ENCODE results near the gene KLHDC8A.

KLHDC8A gene

DNA sequence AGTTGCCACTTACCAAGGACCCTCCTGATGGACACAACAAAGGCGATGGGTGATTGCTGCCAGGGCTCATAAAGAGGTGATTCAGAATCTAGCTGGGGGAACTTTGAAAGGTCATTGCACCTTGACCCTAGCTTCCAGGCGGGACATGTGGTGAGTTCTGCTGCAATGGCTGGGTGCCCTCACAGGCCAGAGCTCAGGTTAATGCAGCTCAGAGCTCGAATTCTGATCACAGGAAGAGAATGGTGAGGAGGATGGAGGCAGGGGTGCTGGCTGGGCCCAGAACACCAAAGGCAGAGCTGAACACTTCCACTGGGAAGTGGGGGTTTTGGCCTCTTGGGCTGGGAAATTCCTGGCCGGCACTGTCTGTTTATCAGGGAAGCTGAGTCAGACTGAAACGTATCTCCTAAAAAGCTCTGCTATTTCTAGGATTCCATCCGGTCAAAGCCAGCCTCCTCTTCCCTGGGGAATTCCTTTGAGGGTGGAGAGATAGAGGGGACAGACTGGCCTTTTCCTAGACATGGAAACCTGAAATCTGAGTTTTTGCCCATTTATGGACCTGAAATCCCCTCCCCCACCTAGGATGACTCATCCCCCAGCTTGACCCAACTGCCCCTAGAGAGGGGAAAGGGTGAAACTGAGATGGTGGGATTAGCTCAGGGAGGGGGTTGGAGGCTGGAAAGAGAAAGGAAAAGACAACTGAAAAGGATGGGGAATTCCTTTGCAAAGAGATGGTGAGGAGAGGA lies 62.4 kb downstream of the KLHDC8A start:
- no peak for DNase-seq

DNA sequence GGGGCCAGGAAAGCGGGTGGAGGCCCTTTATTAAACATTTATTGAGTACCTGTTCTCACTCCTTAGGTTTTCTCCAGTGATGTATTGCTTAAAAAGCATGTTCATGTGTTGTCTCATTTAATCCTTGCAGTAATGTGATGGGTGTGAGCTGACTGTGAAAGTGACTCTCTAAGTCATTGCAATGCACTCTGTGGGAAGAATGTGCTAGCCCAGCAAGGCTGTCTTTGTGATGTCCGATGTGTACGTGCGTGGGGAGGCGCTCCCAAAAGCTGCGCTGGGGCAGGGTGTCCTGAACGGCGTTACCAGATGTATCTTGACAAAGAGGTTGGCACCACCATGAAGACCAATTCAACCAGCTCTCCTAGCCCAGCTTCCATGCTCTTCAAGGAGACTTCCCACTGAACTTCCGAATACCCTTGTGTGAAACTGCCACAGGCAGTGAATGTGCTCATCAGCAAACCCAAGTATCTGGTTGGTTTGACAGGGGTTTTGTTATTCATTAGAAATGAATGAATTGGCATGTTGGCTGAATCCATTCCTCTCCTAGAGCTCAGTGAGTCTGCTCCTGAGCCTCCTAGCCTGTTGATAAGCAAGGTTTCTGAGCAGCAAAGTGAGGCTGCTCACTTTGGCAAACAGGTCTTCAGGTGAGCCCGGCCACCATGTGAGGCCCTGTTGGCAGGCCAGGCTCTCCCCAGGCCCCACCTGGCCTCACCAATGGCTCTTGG lies 63.2 kb downstream of the KLHDC8A start:
- no peak for DNase-seq

DNA sequence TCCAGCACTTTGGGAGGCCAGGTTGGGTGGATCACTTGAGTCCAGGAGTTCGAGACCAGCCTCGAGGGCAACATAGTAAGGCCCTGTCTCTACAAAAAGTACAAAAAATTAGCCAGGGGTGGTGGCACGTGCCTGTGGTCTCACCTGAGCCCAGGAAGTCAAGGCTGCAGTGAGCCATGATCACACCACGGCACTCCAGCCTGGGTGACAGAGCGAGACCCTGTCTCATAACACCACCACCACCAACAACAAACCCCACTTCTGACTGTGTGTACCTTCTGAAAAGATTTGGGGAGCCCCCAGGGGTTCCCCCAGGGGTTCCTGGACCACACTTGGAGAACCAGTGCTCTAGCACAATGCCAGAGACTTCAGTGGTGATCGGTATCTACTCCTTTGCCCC lies 65.1 kb downstream of the KLHDC8A start:
- no peak for DNase-seq

DNA sequence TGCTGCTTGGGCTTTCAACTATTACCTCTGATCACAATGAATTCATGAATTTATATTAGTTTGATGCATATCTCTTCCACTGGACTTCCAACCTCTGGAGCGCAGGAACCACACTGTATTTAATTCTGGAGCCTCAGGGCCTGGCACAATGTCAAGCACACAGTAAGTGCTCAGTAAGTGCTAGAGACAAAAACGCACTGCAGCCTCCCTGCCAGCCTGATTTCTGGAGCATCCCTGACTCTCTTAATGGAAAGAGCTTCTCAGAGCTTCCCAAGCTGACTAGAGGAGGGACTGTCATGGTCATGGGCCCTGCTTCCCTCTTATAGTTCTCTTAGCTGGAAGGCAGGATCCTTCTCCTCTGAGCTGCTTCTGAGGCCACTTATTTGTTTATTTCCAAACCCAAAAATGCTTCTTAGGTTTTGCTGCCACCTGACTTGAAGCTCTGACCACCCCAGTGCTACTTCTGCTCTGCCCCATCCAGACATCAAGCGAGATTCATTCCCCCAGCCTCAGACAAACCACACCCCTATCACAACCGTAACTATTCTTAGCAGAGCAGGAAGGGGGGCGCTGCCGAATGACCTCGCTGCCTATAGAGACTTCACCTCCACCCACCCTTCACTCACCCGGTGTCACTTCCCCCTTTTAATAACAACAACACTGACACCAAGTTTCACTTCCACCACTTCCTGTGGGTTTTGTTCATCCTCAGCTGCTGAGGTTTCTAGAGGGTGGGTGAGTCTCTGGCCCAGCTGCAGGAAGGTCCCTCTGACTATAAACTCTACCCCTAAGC lies 68.8 kb downstream of the KLHDC8A start:
- DNase-seq = no peak

DNA sequence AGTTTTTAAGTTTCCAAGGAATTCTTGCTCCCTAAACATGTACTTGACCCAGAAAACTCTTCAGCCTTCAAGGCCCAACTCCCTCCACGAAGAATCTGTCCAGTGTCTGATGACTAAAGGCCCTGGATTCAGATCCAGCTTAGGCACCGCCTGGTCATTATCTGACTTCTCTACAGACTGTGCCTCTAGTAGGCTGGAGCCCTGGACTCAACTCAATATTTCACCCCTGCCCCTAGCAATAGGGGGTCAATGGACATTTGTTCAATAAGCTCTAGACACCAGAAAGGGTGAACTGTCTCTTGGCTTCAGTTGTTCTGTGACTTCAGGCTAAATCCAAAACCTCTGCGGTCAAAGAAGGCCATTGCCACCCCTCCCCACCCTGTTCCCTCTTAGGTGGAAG lies 69.6 kb downstream of the KLHDC8A start:
- DNase-seq = no peak

DNA sequence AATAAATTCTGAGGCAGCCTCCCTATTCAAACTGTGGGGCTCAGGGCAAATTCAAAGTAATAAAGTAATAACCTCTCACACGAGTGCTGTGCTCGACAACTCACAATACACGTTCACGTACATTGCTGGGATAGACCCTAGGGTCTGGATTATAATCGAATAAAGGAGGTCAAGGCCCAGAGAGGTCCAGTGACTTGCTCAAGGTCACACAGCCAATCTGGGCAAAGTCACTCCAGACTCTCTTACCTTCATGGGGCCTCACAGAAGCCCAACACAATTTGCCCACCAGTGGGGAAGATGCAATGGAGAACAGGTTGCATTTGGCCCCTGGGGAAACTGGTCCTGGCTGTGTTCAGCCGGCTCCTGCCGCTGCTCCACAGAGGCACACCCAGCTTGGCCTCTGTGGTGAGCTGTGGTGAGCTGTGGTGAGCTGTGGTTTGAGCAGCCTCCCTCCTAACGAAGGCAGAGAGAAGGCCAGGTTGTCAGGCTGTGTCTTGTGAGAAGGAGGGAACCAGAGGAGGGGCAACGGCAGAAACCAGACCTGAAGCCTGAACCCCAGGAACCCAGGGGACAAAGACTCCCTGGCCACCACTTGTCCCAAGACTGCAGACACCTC lies 70.3 kb downstream of the KLHDC8A start:
- DNase-seq = no peak

Measured in NCI-H1105 (cell line).